Mesendoderm (in vitro differentiated cells): ENCODE results near the gene SLC4A1.

Experiments used
- DNase-seq: peaks from one replicate; pipeline ENCODE4 v3.0.0; 2013
- H2AK5ac ChIP-seq: 2 replicates; pipeline ENCODE4 v1.6.1; 2013; ENCODE audit warnings: low read length, inconsistent platforms
- H2BK120ac ChIP-seq: 2 replicates; pipeline ENCODE4 v1.6.1; 2013; ENCODE audit warnings: low read depth, mild to moderate bottlenecking, low read length, moderate library complexity, mixed read lengths
- H2BK15ac ChIP-seq: replicated peaks from 2 replicates; pipeline ENCODE4 v1.6.1; 2013; ENCODE audit warnings: low read depth, mild to moderate bottlenecking, moderate library complexity
- H2BK5ac ChIP-seq: 2 replicates; pipeline ENCODE4 v1.6.1; 2013; ENCODE audit warnings: low read length, inconsistent platforms
- H3K18ac ChIP-seq: 2 replicates; pipeline ENCODE4 v1.6.1; 2013; ENCODE audit warnings: mild to moderate bottlenecking, low read length, mixed read lengths
- H3K23ac ChIP-seq: one replicate; pipeline ENCODE4 v1.6.1; 2013; ENCODE audit warnings: low read length
- H3K27ac ChIP-seq: 2 replicates; pipeline ENCODE4 v1.5.1; 2013; ENCODE audit warnings: low read depth, mild to moderate bottlenecking, inconsistent platforms, low read length, moderate library complexity
- H3K27me3 ChIP-seq: 2 replicates; pipeline ENCODE4 v1.6.1; 2013; ENCODE audit warnings: low read length, control low read depth, mild to moderate bottlenecking, inconsistent platforms; ENCODE audit not compliant: insufficient read depth, poor library complexity
- H3K36me3 ChIP-seq: 2 replicates; pipeline ENCODE4 v1.6.1; 2013; ENCODE audit warnings: low read length, inconsistent platforms; ENCODE audit not compliant: control insufficient read depth, insufficient read depth
- H3K4ac ChIP-seq: one replicate; pipeline ENCODE4 v1.6.1; 2013; ENCODE audit warnings: low read depth, mild to moderate bottlenecking, low read length, moderate library complexity
- H3K4me1 ChIP-seq: 2 replicates; pipeline ENCODE4 v1.6.1; 2013; ENCODE audit warnings: low read depth, low read length, inconsistent platforms; ENCODE audit not compliant: control insufficient read depth
- H3K4me2 ChIP-seq: 2 replicates; pipeline ENCODE4 v1.6.1; 2013; ENCODE audit warnings: low read length
- H3K4me3 ChIP-seq: 2 replicates; pipeline ENCODE4 v1.5.1; 2013; ENCODE audit warnings: mild to moderate bottlenecking, low read length
- H3K56ac ChIP-seq: one replicate; pipeline ENCODE4 v1.6.1; 2013; ENCODE audit warnings: low read length
- H3K79me1 ChIP-seq: 2 replicates; pipeline ENCODE4 v1.6.1; 2013; ENCODE audit warnings: low read length, inconsistent platforms
- H3K79me2 ChIP-seq: 2 replicates; pipeline ENCODE4 v1.6.1; 2013; ENCODE audit warnings: mild to moderate bottlenecking, low read length; ENCODE audit not compliant: control insufficient read depth, insufficient read depth
- H3K9ac ChIP-seq: 2 replicates; pipeline ENCODE4 v1.6.1; 2013; ENCODE audit warnings: low read length, inconsistent platforms
- H4K5ac ChIP-seq: one replicate; pipeline ENCODE4 v1.6.1; 2013; ENCODE audit warnings: low read length
- H4K8ac ChIP-seq: one replicate; pipeline ENCODE4 v1.6.1; 2013; ENCODE audit warnings: low read depth, mild to moderate bottlenecking, control low read depth, low read length, moderate library complexity
- WGBS: extraction: QIAGEN DNeasy Blood & Tissue Kit; methylation state at CpG from one replicate; pipeline ENCODE4 v1.1.7; 2013; ENCODE audit warnings: low lambda C conversion rate, missing lambda C conversion rate; ENCODE audit not compliant: insufficient coverage; ENCODE audit errors: extremely low coverage; 5-methylcytosine and 5-hydroxymethylcytosine counted together

Gene SLC4A1

GRCh38 chr17:44309472-44309871 is 41.5 kb upstream of the SLC4A1 start:
- Histone ChIP-seq H2BK15ac (no peak overlapping the region), H2AK5ac (no peak overlapping the region), H2BK5ac (no peak overlapping the region), H3K4ac (no peak overlapping the region), H3K56ac (no peak overlapping the region), H3K36me3 (no peaks in the 10 kb centered on the region), H3K79me1 (no peaks in the 10 kb centered on the region), H4K5ac (no peak overlapping the region), H3K4me1 (peaks cover 3% of the 10 kb centered on the region), H3K79me2 (no peaks in the 10 kb centered on the region), H2BK120ac (no peak overlapping the region), H3K4me2 (no peak overlapping the region), H3K18ac (no peak overlapping the region), H3K4me3 (no peak overlapping the region), H3K27ac (no peak overlapping the region), H4K8ac (no peak overlapping the region), H3K23ac (no peak overlapping the region), H3K27me3 (no peaks in the 10 kb centered on the region), H3K9ac (no peak overlapping the region)
- WGBS = no CpG with 5 or more reads among the region's 5 CpGs
- DNase-seq = peak; percentile 34

- Histone ChIP-seq H3K27ac (no peak overlapping the region), H3K36me3 (no peaks in the 10 kb centered on the region), H2BK5ac (no peak overlapping the region), H2BK15ac (no peak overlapping the region), H3K4ac (no peak overlapping the region), H3K9ac (no peak overlapping the region), H3K79me2 (no peaks in the 10 kb centered on the region), H2BK120ac (no peak overlapping the region), H3K56ac (peak overlapping the region; percentile 64), H2AK5ac (no peak overlapping the region), H3K4me3 (no peak overlapping the region), H3K4me2 (peak overlapping the region; percentile 50), H4K5ac (no peak overlapping the region), H3K4me1 (peaks cover 3% of the 10 kb centered on the region), H3K27me3 (no peaks in the 10 kb centered on the region), H3K23ac (no peak overlapping the region), H4K8ac (no peak overlapping the region), H3K79me1 (no peaks in the 10 kb centered on the region), H3K18ac (no peak overlapping the region)
- no peak for DNase-seq
- WGBS = no CpG with 5 or more reads among the region's 15 CpGs
These were observed 40.9 kb upstream of the SLC4A1 start for GRCh38 chr17:44308865-44309264.

- Histone ChIP-seq H3K27ac (no peak within 1 kb of the TSS), H2BK120ac (no peak within 1 kb of the TSS), H2BK5ac (no peak within 1 kb of the TSS), H3K79me2 (no peaks in the 10 kb centered on the region), H2AK5ac (no peak within 1 kb of the TSS), H4K5ac (no peak within 1 kb of the TSS), H3K9ac (peak within 1 kb of the TSS; percentile 41), H3K4me2 (peak within 1 kb of the TSS; percentile 74), H3K4ac (no peak within 1 kb of the TSS), H3K27me3 (no peaks in the 10 kb centered on the region), H3K23ac (no peak within 1 kb of the TSS), H4K8ac (no peak within 1 kb of the TSS), H3K79me1 (no peaks in the 10 kb centered on the region), H3K18ac (no peak within 1 kb of the TSS), H3K4me1 (peaks cover 3% of the 10 kb centered on the region), H3K36me3 (no peaks in the 10 kb centered on the region), H3K56ac (peak within 1 kb of the TSS; percentile 79), H2BK15ac (no peak within 1 kb of the TSS), H3K4me3 (peak within 1 kb of the TSS; percentile 16)
- DNase-seq = peak; percentile 94
- no CpG with 5 or more reads among the region's 39 CpGs for WGBS
These were observed 40.4 kb upstream of the SLC4A1 start, which contains the start of gene RUNDC3A for GRCh38 chr17:44308320-44308818. RUNDC3A (plus strand) TSS chr17:44308601; CDS start chr17:44308833, 232 bp downstream.

- Histone ChIP-seq H3K9ac (peak overlapping the region; percentile 41), H3K4me3 (peak overlapping the region; percentile 15), H3K4me1 (peaks cover 3% of the 10 kb centered on the region), H2BK5ac (no peak overlapping the region), H3K27ac (no peak overlapping the region), H2AK5ac (no peak overlapping the region), H2BK120ac (no peak overlapping the region), H2BK15ac (no peak overlapping the region), H4K5ac (no peak overlapping the region), H3K36me3 (no peaks in the 10 kb centered on the region), H3K79me1 (no peaks in the 10 kb centered on the region), H3K27me3 (no peaks in the 10 kb centered on the region), H3K4me2 (peak overlapping the region; percentile 64), H3K18ac (no peak overlapping the region), H3K79me2 (no peaks in the 10 kb centered on the region), H3K23ac (no peak overlapping the region), H3K4ac (no peak overlapping the region), H4K8ac (no peak overlapping the region), H3K56ac (peak overlapping the region; percentile 79)
- DNase-seq = peak; percentile 81
- no CpG with 5 or more reads among the region's 26 CpGs for WGBS
These were observed 39.7 kb upstream of the SLC4A1 start for GRCh38 chr17:44307387-44308186.

- DNase-seq = no peak
- no peak overlapping the region for H3K56ac ChIP-seq
- H3K18ac ChIP-seq = no peak overlapping the region
- no peaks in the 10 kb centered on the region for H3K79me1 ChIP-seq
- no peak overlapping the region for H3K9ac ChIP-seq
- H3K23ac ChIP-seq = no peak overlapping the region
- no peak overlapping the region for H3K4me3 ChIP-seq
- no peaks in the 10 kb centered on the region for H3K27me3 ChIP-seq
- no peak overlapping the region for H3K4me2 ChIP-seq
- H3K36me3 ChIP-seq = no peaks in the 10 kb centered on the region
- no peak overlapping the region for H3K4ac ChIP-seq
- no peak overlapping the region for H2BK15ac ChIP-seq
- no peak overlapping the region for H2BK120ac ChIP-seq
- no peak overlapping the region for H2AK5ac ChIP-seq
- H3K79me2 ChIP-seq = no peaks in the 10 kb centered on the region
- no peak overlapping the region for H3K27ac ChIP-seq
- no peak overlapping the region for H4K8ac ChIP-seq
- peaks cover 3% of the 10 kb centered on the region for H3K4me1 ChIP-seq
- no peak overlapping the region for H4K5ac ChIP-seq
- H2BK5ac ChIP-seq = no peak overlapping the region
These were observed 36.7 kb upstream of the SLC4A1 start for GRCh38 chr17:44304651-44305050.
